ENCODE results near the gene VDAC1. TPM values are rescaled to one million over a fixed set of nuclear protein-coding genes. Genes with fewer than 3 reads are reported as not detected.
"Not testable (repeated sequence)": the region's sequence is repeated elsewhere in the genome, so short reads cannot be mapped to it uniquely, and the experiment has no call there.

Gene VDAC1
- total RNA-seq, 1 donor from 2014 or later: 209 TPM

GRCh38 chr5:133939668-133940067 lies 65.1 kb downstream of the VDAC1 start:
- DNase-seq: no peak

GRCh38 chr5:133938929-133939328 lies 65.8 kb downstream of the VDAC1 start:
- DNase-seq: no peak

- no peak for DNase-seq
These were observed 66.5 kb downstream of the VDAC1 start for GRCh38 chr5:133938039-133938821.

- DNase-seq: not testable (repeated sequence)
These were observed 67.1 kb downstream of the VDAC1 start for GRCh38 chr5:133937628-133938027.

- DNase-seq: no peak
These were observed 68.1 kb downstream of the VDAC1 start for GRCh38 chr5:133936651-133937015.

GRCh38 chr5:133935991-133936650 lies 68.7 kb downstream of the VDAC1 start:
- not testable (repeated sequence) for DNase-seq

GRCh38 chr5:133935667-133935940 lies 69.2 kb downstream of the VDAC1 start:
- DNase-seq: no peak

- no peak for DNase-seq
These were observed 69.7 kb downstream of the VDAC1 start for GRCh38 chr5:133934822-133935666.

GRCh38 chr5:133934311-133934710 lies 70.5 kb downstream of the VDAC1 start:
- no peak for DNase-seq

- DNase-seq: no peak
These were observed 71.0 kb downstream of the VDAC1 start for GRCh38 chr5:133933670-133934295.

GRCh38 chr5:133933169-133933509 lies 71.6 kb downstream of the VDAC1 start:
- no peak for DNase-seq

GRCh38 chr5:133932441-133933168 lies 72.2 kb downstream of the VDAC1 start:
- no peak for DNase-seq

- DNase-seq: no peak
These were observed 73.2 kb downstream of the VDAC1 start for GRCh38 chr5:133931546-133931945.

- DNase-seq: no peak
These were observed 74.0 kb downstream of the VDAC1 start for GRCh38 chr5:133930813-133931090.

GRCh38 chr5:133930061-133930812 lies 74.5 kb downstream of the VDAC1 start:
- peak; percentile 70 for DNase-seq

GRCh38 chr5:133928587-133929393 lies 76.0 kb downstream of the VDAC1 start:
- no peak for DNase-seq

- no peak for DNase-seq
These were observed 77.2 kb downstream of the VDAC1 start for GRCh38 chr5:133927300-133928180.

- DNase-seq: no peak
These were observed 78.1 kb downstream of the VDAC1 start for GRCh38 chr5:133926489-133927299.

Measured in occipital lobe (tissue), 2 donors.